Astrocyte (in vitro differentiated cells and primary cell): Measurements from ENCODE around the gene PLP2. TPM values are rescaled to one million over a fixed set of nuclear protein-coding genes. Genes with fewer than 3 reads are reported as not detected.

Experiments used
- DNase-seq: peaks from one replicate; pipeline ENCODE4 v3.0.0-alpha.2; 2010; ENCODE audit warnings: low read depth
- FAIRE-seq: peaks from 2 replicates; lab custom pipeline; 2011; peaks lifted over from hg19 to GRCh38; lab: Jason Lieb, UNC
- H2AFZ ChIP-seq: 2 replicates; pipeline ENCODE4 v1.6.0; 2012; ENCODE audit warnings: low read depth, low read length, inconsistent platforms
- H3K27ac ChIP-seq: 2 replicates; pipeline ENCODE4 v1.5.1; 2011; ENCODE audit warnings: low read depth, low read length, inconsistent platforms
- H3K27me3 ChIP-seq: 2 replicates; pipeline ENCODE4 v1.6.0; 2011; ENCODE audit warnings: low read length, inconsistent platforms; ENCODE audit not compliant: insufficient read depth
- H3K36me3 ChIP-seq: 2 replicates; pipeline ENCODE4 v1.5.1; 2011; ENCODE audit warnings: low read length, inconsistent platforms; ENCODE audit not compliant: insufficient read depth
- H3K4me1 ChIP-seq: 2 replicates; pipeline ENCODE4 v1.5.1; 2011; ENCODE audit warnings: low read length, inconsistent platforms; ENCODE audit not compliant: insufficient read depth
- H3K4me2 ChIP-seq: 2 replicates; pipeline ENCODE4 v1.6.0; 2012; ENCODE audit warnings: low read length, inconsistent platforms
- H3K4me3 ChIP-seq: 2 replicates; pipeline ENCODE4 v1.5.1; 2011; ENCODE audit warnings: low read depth, mild to moderate bottlenecking, low read length, inconsistent platforms; ENCODE audit not compliant: insufficient read depth
- H3K79me2 ChIP-seq: 2 replicates; pipeline ENCODE4 v1.6.0; 2012; ENCODE audit warnings: mild to moderate bottlenecking, low read length, inconsistent platforms; ENCODE audit not compliant: insufficient read depth
- H3K9ac ChIP-seq: 2 replicates; pipeline ENCODE4 v1.6.0; 2012; ENCODE audit warnings: mild to moderate bottlenecking, low read length, inconsistent platforms
- H3K9me3 ChIP-seq: 2 replicates; pipeline ENCODE4 v1.5.1; 2012; ENCODE audit warnings: low read depth, mild to moderate bottlenecking, low read length, inconsistent platforms; ENCODE audit not compliant: insufficient read depth
- H4K20me1 ChIP-seq: 2 replicates; pipeline ENCODE4 v1.6.0; 2012; ENCODE audit warnings: low read length, inconsistent platforms; ENCODE audit not compliant: insufficient read depth
- H3K27ac Mint-ChIP-seq: one replicate; pipeline ENCODE4 v1.8.0; 2021; ENCODE audit warnings: mild to moderate bottlenecking, mixed read lengths; ENCODE audit not compliant: unreplicated experiment
- H3K27me3 Mint-ChIP-seq: one replicate; pipeline ENCODE4 v1.8.0; 2021; ENCODE audit warnings: low read depth, mixed read lengths; ENCODE audit not compliant: unreplicated experiment
- H3K36me3 Mint-ChIP-seq: one replicate; pipeline ENCODE4 v1.8.0; 2021; ENCODE audit warnings: low read depth, mixed read lengths; ENCODE audit not compliant: unreplicated experiment
- H3K4me1 Mint-ChIP-seq: one replicate; pipeline ENCODE4 v1.8.0; 2021; ENCODE audit warnings: low read depth, mixed read lengths; ENCODE audit not compliant: unreplicated experiment
- H3K4me3 Mint-ChIP-seq: one replicate; pipeline ENCODE4 v1.8.0; 2021; ENCODE audit warnings: mild to moderate bottlenecking, moderate library complexity, mixed read lengths; ENCODE audit not compliant: unreplicated experiment
- H3K9me3 Mint-ChIP-seq: one replicate; pipeline ENCODE4 v1.8.0; 2021; ENCODE audit warnings: mild to moderate bottlenecking, mixed read lengths; ENCODE audit not compliant: unreplicated experiment
- EZH2 ChIP-seq: IDR thresholded peaks from 2 replicates; pipeline ENCODE4 v1.6.1; 2012; ENCODE audit warnings: mild to moderate bottlenecking, low read length, inconsistent platforms; ENCODE audit not compliant: insufficient read depth
- total RNA-seq: library from RNA; stranded (reverse); gene quantifications from 2 replicates; pipeline ENCODE4 v1.2.1, GENCODE V29; 2021
- TF ChIP-seq, protein P1 (sequence below): IDR thresholded peaks from 2 replicates; pipeline ENCODE4 v1.5.1; 2011; ENCODE audit warnings: low read depth, mild to moderate bottlenecking, inconsistent platforms, low read length, moderate library complexity; ENCODE audit not compliant: insufficient read depth

PLP2 gene
- total RNA-seq, 1 donor from 2014 or later: 109 TPM

DNA sequence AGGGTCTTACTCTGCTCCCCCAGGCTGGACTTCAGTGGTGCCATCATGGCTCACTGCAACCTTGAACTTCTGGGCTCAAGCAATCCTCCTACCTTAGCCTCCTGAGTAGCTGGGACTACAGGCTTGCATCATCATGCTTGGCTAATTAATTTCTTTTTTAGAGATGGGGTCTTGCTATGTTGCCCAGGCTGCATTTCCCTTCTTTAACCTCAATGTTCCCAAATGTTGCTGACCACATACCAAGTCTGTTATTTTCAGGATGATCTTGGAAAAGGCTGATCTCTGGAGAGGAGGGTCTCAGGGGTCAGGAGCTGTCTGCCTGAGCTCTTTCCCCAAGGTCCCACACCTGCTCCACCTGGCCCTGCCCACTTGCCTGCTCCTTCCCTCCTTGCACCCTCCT lies 48.4 kb downstream of the PLP2 start:
- no peak overlapping the region for H3K4me3 ChIP-seq
- no peak overlapping the region for H2AFZ ChIP-seq
- no peaks in the 10 kb centered on the region for H3K27me3 ChIP-seq
- TF ChIP-seq EZH2: no peak
- TF ChIP-seq, protein P1, sequence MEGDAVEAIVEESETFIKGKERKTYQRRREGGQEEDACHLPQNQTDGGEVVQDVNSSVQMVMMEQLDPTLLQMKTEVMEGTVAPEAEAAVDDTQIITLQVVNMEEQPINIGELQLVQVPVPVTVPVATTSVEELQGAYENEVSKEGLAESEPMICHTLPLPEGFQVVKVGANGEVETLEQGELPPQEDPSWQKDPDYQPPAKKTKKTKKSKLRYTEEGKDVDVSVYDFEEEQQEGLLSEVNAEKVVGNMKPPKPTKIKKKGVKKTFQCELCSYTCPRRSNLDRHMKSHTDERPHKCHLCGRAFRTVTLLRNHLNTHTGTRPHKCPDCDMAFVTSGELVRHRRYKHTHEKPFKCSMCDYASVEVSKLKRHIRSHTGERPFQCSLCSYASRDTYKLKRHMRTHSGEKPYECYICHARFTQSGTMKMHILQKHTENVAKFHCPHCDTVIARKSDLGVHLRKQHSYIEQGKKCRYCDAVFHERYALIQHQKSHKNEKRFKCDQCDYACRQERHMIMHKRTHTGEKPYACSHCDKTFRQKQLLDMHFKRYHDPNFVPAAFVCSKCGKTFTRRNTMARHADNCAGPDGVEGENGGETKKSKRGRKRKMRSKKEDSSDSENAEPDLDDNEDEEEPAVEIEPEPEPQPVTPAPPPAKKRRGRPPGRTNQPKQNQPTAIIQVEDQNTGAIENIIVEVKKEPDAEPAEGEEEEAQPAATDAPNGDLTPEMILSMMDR: no peak
- Mint-ChIP-seq H3K9me3 (peaks cover 1% of the 10 kb centered on the region), H3K27me3 (peaks cover 21% of the 10 kb centered on the region), H3K4me1 (no peaks in the 10 kb centered on the region), H3K36me3 (no peaks in the 10 kb centered on the region), H3K4me3 (no peak overlapping the region), H3K27ac (no peak overlapping the region)
- no peaks in the 10 kb centered on the region for H4K20me1 ChIP-seq
- no peaks in the 10 kb centered on the region for H3K4me1 ChIP-seq
- H3K36me3 ChIP-seq: no peaks in the 10 kb centered on the region
- no peak for FAIRE-seq
- DNase-seq: no peak
- H3K9ac ChIP-seq: no peak overlapping the region
- no peak overlapping the region for H3K27ac ChIP-seq
- H3K79me2 ChIP-seq: no peaks in the 10 kb centered on the region
- H3K4me2 ChIP-seq: no peak overlapping the region
- no peaks in the 10 kb centered on the region for H3K9me3 ChIP-seq

DNA sequence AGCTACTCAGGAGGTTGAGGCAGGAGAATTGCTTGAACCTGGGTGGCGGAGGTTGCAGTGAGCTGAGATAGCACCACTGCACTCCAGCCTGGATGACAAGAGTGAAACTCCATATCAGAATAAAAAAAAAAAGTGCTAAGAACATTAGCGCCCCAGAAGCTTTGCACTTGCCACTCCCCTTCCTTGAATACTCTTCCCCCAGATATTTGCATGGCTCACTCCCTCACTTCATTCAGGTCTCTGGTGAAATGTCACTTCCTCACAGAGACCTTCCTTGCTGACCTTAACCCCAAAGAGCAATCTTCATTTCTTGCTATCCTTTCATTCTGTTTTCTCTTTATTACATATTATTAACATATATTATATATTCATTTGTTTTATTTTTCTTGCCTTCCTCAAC lies 50.2 kb downstream of the PLP2 start:
- FAIRE-seq (no peak), DNase-seq (no peak)
- no peak overlapping the region for H3K9ac ChIP-seq
- H3K36me3 Mint-ChIP-seq: no peaks in the 10 kb centered on the region
- H3K9me3 ChIP-seq: no peaks in the 10 kb centered on the region
- H3K36me3 ChIP-seq: no peaks in the 10 kb centered on the region
- no peak overlapping the region for H3K4me3 Mint-ChIP-seq
- H3K4me2 ChIP-seq: no peak overlapping the region
- no peaks in the 10 kb centered on the region for H3K4me1 Mint-ChIP-seq
- H3K79me2 ChIP-seq: no peaks in the 10 kb centered on the region
- H3K4me1 ChIP-seq: no peaks in the 10 kb centered on the region
- no peak overlapping the region for H3K4me3 ChIP-seq
- peaks cover 17% of the 10 kb centered on the region for H3K27me3 Mint-ChIP-seq
- no peak overlapping the region for H2AFZ ChIP-seq
- H3K27ac ChIP-seq: no peak overlapping the region
- no peaks in the 10 kb centered on the region for H4K20me1 ChIP-seq
- H3K9me3 Mint-ChIP-seq: peaks cover 1% of the 10 kb centered on the region
- H3K27me3 ChIP-seq: no peaks in the 10 kb centered on the region
- TF ChIP-seq, protein P1: no peak
- no peak for TF ChIP-seq EZH2
- no peak overlapping the region for H3K27ac Mint-ChIP-seq

Other genes starting within 250 kb of the PLP2 start
- gene OTUD5, start 214.3 kb upstream of the PLP2 start, total RNA-seq: 56.1 and 62.5 TPM in 2 replicates
- 5.2 and 5.6 TPM in 2 replicates for gene KCND1, start 200.1 kb upstream of the PLP2 start, total RNA-seq
- gene GRIPAP1, start 169.6 kb upstream of the PLP2 start, total RNA-seq: 41.7 and 43.4 TPM in 2 replicates
- 46.5 and 53.4 TPM in 2 replicates for gene TFE3, start 128.5 kb upstream of the PLP2 start, total RNA-seq
- gene CCDC120, start 112.9 kb upstream of the PLP2 start, total RNA-seq: 6.3 and 8.2 TPM in 2 replicates
- gene PRAF2, start 97.9 kb upstream of the PLP2 start, total RNA-seq: 44.4 and 52.8 TPM in 2 replicates
- 54.9 TPM in 2 replicates for gene WDR45, start 92.0 kb upstream of the PLP2 start, total RNA-seq
- gene GPKOW, start 48.2 kb upstream of the PLP2 start, total RNA-seq: 15.6 and 16.9 TPM in 2 replicates
- 0.96 and 1.2 TPM in 2 replicates for gene MAGIX, start 9.1 kb upstream of the PLP2 start, total RNA-seq
- 13.9 and 14.2 TPM in 2 replicates for gene PRICKLE3, start 14.5 kb downstream of the PLP2 start, total RNA-seq
- 1.6 and 1.9 TPM in 2 replicates for gene SYP, start 28.3 kb downstream of the PLP2 start, total RNA-seq
- not detected in 2 replicates for gene CACNA1F, start 61.4 kb downstream of the PLP2 start, total RNA-seq
- 11.7 and 12.3 TPM in 2 replicates for gene CCDC22, start 63.6 kb downstream of the PLP2 start, total RNA-seq
- gene FOXP3, start 92.8 kb downstream of the PLP2 start, total RNA-seq: 0.09 and 0.12 TPM in 2 replicates
- 5.6 and 6.6 TPM in 2 replicates for gene PPP1R3F, start 97.9 kb downstream of the PLP2 start, total RNA-seq
- gene GAGE10, start 131.7 kb downstream of the PLP2 start, total RNA-seq: not detected in 2 replicates
- not detected in 2 replicates for gene GAGE12J, start 150.1 kb downstream of the PLP2 start, total RNA-seq
- gene GAGE13, start 159.7 kb downstream of the PLP2 start, total RNA-seq: not detected in 2 replicates